Spleen (tissue), 7 donors: ENCODE data around the gene PPP3CA.

Experiments
- POLR2AphosphoS5 ChIP-seq, 3 donors: sonication (generic); formaldehyde crosslinking; IDR thresholded peaks; one replicate each; pipeline ENCODE4 v1.5.1; 2017; ENCODE audit warnings: antibody characterized with exemption in 3 of 3
- TF ChIP-seq, protein P1 (sequence below), 11 experiments: fragments of 200-600 bp in 7 of 11; fragments of 450-650 bp in 4 of 11; sonication (generic) in 4 of 11; IDR thresholded peaks in 8 of 11; conservative IDR thresholded peaks in 3 of 11; 1 replicate in 7 of 11; 2 replicates in 4 of 11; pipeline versions ENCODE4 v1.4.0 to v1.8.0; 2016 to 2021; ENCODE audit warnings: antibody characterized with exemption in 11 of 11, inconsistent platforms in 4 of 11, mild to moderate bottlenecking in 1 of 11
- donor health status: DM: no; HTN: no; CAD: no; lungs with moderate emphysema.
- donor health status: DM: no; HTN: no; CAD: no.
- donor health status: DM: no; HTN: no; CAD: no.

DNA sequence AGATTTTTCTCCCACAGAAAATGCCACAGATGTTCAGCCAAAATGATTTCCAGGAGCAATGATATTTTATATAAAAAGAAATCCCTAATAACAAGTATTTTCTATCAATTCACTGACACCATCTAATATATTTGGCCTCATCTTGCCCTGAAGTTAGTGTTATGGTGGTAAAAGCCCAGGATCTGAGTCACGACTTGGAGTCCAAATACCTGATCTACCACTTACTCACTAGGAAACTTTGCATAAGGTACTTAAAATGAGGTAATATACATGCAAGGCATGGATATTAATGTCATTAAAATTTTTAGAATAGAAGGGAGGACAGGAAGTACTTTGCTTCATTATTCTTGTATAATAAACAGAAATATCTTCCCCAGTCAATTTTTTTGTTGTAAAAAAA, 16.3 kb downstream of the PPP3CA start:
- TF ChIP-seq, protein P1, sequence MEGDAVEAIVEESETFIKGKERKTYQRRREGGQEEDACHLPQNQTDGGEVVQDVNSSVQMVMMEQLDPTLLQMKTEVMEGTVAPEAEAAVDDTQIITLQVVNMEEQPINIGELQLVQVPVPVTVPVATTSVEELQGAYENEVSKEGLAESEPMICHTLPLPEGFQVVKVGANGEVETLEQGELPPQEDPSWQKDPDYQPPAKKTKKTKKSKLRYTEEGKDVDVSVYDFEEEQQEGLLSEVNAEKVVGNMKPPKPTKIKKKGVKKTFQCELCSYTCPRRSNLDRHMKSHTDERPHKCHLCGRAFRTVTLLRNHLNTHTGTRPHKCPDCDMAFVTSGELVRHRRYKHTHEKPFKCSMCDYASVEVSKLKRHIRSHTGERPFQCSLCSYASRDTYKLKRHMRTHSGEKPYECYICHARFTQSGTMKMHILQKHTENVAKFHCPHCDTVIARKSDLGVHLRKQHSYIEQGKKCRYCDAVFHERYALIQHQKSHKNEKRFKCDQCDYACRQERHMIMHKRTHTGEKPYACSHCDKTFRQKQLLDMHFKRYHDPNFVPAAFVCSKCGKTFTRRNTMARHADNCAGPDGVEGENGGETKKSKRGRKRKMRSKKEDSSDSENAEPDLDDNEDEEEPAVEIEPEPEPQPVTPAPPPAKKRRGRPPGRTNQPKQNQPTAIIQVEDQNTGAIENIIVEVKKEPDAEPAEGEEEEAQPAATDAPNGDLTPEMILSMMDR (IDR thresholded peaks at IDR 0.05 in 8 of 11, conservative IDR thresholded peaks at IDR 0.05 in 3 of 11): no peak
- no peak for TF ChIP-seq POLR2AphosphoS5 (IDR thresholded peaks at IDR 0.05)
